ENCODE data around the gene ABCA13.

Gene ABCA13

DNA sequence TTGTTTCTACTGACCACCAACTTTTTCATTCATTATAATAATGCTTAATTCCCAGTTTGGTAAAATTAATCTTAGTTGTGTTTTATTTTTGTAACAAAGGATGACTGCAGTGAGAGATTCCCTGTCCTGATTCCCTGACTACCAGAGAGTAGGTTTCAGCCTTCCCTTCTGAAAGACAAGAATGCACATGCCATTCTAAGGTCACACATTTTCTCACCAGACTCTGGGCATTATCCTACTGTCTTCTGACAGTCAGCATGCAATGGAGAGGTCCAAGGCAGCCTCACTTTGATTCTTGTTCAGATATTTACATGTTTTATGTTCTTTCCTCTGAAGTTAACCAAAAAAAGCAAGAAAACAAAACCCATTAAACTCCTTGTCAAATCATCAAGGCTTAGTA lies 380.4 kb downstream of the ABCA13 start:
- no peak for DNase-seq

DNA sequence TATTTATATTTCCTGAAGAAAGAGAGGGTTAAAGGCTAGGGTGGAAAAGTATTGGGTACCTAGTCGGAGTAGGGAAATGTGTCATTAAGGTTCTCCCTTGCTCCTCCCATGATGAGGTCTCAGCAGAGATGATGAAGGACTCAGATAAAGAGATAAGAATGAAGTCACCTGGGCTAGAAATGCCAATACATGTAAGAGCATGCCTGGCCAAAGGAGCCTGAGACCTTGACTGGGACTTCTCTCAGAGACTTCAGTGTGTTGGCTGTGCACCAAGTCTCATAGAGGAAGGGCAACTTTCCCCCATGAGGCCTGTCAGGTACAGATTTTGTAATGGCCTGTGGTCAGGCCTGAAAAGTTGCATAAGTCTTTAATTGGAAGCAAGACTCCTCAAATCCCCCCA lies 392.1 kb downstream of the ABCA13 start:
- DNase-seq, result no peak

DNA sequence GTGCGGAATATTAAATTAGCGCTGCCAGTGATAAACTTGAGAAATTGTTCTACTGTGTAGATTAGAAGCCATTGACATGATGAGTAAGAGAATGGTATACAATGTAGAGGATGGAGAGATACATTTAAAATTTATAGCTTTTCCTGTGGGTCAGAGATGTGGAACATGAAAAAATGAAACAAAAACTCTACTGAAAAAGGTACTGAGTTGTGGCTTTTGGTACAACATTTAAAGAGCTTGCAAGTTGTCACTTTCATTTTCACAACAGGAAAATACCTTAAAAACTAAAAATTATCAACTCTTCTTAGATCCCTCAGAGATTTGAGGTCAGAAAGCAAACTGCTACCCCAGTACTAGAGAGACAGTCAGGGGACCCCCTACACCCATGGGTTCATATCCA lies 404.3 kb downstream of the ABCA13 start:
- no peak for DNase-seq

DNA sequence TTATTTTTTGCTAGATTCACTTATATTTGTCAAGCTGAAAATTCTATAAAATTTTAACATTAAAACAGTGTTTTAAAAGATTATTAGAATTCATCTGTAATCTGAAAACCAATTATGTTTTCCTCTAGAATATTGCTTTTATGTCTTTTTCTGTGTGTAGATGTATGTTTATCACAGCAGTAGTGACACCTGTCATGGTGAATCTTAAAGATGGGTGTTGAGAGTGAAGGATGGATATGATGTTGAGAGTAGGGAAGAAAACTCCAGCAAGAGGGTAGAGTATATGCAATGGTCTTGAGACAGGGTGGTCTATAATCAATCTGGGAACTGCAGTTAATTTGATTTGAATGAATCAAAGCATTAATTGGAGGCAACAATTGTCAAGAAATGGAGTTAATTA lies 416.2 kb downstream of the ABCA13 start:
- no peak for DNase-seq

DNA sequence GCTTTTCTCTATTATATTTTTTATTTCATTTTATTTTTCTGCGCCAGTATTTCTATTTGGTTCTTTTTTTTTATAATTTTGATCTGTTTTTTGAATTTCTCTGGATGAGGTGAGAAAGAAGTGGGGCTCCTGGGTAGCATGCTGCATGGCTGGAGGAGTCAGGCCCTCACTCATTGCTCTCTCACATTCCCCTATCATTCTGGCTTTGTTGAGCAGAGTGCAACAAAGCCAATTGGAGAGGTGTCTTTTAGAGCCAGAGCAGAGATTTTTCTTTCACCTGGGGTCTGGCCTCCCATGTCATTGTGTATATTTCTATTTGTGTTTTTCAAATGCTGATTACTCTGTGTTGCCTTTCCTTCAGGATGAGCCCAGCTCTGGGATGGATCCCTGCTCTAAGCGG lies 423.1 kb downstream of the ABCA13 start:
- no peak for DNase-seq

DNA sequence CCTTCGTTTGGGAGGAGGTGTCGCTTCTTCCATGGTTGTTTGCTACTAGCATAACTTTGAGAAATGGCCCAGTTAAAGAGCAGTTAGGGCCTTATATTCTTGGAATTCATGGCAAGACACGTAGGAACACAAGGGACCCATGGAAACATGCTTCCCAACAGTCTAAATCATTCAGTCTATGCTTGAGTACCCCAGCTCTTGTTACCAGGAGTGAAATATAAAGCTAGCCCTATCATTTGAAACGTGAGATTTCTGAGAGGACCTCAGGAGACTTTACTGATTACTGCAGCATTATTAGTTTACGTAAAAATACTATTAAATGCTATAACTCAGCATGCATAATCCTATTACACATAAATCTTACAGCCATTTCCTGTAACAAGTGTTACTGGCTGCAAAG lies 424.5 kb downstream of the ABCA13 start:
- no peak for DNase-seq

DNA sequence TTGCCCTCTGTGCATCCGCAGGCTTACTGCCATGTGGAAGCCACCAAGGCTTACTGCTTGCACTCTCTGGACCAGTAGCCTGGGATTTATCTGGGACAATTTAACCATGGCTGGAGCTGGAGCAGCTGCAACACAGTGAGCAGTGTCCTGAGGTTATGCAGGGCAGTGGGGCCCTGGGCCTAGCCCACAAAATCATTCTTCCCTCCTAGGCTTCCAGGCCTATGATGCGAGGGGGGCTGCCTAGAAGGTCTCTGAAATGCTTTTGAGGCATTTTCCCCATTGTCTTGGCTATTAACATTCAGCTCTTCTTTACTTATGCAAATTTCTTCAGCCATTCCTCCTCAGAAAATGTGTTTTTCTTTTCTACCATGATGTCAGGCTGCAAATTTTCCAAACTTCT lies 439.4 kb downstream of the ABCA13 start:
- no peak for DNase-seq

DNA sequence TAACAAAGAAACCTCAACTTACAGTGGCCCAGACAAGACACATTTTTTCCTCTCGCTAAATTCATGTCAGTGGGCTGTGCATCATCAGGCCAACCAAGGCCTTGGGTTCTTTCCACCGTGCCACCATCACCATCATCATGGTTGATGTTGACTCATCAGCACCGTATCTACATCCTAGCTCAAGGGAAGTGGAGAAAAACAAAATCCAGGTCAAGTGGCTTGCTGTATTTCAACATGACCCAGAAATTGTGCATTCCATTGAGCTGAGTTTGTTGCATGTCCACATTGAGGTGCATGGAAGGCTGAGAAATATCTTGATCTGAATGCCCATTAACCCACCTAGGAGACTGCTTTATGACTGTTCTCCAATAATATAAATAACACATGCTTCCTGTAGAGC lies 440.7 kb downstream of the ABCA13 start:
- DNase-seq, result no peak

DNA sequence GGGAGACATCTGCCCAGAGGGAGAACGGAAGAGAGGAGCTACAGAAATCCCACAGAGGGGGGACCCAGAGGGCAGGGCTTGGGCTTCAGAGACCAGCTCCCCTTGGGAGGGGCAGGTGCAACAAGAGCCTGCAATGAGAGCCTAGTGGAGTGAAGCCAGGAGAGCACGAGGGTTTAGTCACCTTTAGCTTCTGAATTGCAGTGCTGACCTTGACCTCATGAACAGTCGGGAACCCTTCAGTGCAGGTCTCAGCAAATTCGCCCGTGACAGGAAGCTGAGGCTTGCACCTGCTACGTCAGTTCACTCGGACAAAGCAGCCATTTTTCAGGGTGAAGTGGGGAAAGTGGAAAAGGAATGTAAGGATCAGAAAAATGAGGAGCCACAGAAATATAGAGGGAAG lies 446.2 kb downstream of the ABCA13 start:
- no peak for DNase-seq

DNA sequence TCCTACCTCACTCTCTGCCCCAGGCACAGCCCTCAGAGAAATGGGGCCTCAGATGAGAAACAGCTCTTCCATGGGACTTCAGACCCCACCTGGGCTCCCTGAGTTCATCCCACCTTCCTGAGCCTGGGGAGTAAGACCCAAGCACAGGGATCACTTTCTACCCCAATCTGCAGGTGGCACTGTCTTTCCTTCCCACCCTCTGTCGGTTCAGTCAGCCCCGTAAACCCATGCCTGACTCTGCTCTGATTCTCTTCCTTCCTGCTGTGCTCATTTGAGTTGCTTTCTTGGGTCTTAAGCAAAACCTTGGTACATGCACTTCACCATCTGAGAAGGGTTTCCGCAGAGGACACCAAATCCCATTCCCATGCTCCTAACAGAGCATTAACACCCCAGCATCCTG lies 446.7 kb downstream of the ABCA13 start:
- no peak for DNase-seq

DNA sequence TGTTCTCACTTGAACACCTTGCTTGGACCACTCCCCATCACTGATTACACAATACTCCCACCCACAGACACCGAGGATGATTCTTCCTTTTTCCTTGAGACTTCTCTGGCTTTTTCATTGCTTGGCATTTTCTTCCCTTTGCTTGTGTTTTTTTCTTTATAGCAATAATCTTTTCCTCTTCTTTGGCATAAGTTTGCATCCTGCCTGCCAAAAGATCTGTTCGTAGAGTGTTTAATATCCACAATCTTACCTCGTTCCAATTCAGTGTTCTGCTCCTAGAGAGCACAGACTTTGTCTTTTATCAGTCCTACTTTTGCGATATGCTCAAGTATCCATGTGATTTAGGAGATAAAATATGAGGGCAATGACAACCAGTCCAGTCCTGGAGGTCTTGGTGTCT lies 449.8 kb downstream of the ABCA13 start:
- no peak for DNase-seq

DNA sequence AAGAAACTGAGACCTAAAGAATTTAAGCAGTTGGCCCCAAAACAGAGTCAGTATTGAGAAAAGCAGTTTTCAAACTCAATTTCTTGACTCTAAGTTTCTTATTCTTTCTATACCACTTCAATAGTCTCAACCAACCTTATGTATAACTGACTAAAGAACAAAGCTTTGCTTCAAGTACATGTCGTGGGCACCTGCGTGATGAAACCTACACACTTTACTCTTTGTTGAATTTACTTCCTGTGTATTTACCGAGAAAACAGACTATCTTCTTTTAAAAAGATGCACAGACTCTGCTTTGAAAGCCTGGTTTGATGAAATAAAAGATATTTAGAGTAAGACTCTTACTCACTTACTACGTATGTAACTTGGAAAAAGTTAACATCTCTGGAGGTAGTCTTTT lies 455.9 kb downstream of the ABCA13 start:
- DNase-seq, result no peak

DNA sequence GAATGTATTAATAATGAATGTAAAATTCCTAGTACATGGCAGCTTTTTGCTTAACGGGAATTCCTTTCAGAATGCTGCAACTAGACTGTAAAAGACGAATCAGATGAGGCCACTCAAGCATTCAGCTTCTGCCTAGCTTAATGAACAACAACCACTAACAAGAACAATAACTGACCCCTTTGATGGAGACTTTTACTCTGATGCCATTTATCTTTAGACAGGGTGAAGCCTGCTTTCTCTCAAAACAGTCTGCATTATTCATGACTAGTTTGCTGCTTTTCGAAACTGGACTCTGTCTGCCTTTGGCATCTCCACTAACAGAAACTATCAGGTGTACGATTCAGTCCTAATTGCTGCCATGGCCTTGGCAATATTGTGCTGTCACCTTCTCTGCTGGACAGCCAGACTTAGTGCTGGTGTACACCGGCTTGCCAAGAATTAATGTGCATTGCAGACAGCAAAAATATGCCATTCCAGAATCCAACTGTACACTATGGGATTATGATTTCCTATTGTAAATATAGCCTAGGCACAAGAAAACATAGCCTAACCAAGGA lies 457.6 kb downstream of the ABCA13 start:
- DNase-seq, result no peak

DNA sequence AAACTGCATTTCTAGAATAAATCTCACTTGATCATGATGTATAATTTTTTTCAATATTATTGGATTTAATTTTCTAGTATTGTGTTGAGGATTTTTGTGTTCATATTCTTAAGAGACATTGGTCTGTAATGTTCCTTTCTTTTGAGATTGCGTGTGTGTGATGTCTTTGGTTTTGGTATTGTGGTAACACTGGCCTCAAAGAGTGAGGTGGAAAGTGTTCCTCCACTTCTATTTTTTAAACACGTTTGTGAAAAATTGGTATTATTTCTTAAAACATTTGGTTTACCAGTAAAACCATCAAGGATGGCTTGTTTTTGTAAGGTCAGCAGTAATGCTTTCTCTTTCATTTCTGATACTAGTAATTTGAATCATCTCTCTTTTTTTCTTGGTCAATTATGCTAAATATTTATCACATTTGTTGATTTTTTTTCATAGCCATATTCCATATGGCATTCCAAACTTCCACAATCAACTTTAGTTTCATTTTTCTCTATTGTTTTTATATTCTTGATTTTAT lies 462.9 kb downstream of the ABCA13 start:
- DNase-seq, result no peak

DNA sequence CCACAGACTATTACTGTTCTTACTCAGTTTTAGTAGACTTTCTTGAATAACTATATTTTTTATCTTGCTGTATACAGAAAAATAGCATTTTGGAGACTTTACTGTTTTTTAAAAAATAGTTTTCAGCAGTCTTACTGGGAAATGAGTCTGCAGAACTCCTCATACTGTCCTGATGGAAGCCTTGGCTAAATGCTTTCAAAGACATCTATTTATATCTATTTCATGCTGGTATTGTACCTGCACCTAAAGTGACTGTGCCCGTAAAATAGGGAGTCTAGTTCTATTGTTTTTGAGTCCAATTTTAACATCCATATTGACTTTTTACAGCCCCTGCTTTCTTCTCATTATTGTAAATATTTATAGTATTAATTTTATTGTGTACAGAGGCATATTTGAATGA lies 464.5 kb downstream of the ABCA13 start:
- DNase-seq, result no peak

DNA sequence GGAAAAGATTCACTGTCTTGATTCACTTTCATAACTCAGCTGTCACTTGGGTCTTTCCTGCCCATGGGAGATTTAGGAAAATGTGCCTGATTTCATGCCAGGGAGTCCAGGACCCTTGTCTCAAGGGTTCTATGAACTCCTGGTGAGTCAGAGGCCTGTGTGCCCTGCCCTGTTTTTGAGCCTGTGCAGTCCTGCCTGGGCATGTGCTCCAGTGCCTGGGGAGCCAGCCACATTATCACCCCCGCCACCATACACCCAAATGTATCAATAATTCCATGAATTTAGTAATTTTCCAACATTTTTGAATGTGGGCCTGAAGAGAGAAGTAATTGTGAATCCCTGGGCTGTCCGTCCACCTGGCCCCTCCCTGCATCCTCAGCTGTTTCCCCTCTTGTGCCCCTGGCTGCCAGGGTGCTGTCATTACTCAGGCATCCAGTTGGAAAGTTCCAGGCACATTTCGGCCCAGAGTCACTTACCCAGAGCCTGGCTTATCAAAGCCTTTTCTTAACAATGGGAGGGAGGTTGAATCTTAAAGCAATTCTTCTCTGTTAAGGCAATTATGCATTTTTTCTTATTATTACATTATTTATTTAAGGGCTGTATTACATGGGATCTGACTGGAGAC lies 465.2 kb downstream of the ABCA13 start:
- no peak for DNase-seq

DNA sequence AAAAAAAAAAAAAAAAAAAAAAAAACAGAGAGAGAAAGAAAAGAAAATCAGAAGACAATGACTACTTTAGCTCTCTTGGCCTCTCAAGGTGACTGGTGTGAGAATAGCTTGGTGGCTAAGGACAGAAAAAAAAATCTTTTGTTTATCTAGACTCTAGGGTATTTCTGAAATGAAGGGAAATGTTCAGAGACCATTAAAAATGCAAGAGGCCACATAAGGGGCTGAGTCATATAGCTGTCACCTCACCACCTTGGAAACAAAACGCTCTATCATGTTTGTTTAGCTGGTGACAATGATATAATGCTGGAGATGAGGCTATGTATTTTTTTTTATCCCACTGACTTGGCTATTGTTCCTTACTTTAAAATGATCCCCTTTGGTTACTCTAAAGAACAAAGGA lies 466.1 kb downstream of the ABCA13 start:
- DNase-seq, result no peak

DNA sequence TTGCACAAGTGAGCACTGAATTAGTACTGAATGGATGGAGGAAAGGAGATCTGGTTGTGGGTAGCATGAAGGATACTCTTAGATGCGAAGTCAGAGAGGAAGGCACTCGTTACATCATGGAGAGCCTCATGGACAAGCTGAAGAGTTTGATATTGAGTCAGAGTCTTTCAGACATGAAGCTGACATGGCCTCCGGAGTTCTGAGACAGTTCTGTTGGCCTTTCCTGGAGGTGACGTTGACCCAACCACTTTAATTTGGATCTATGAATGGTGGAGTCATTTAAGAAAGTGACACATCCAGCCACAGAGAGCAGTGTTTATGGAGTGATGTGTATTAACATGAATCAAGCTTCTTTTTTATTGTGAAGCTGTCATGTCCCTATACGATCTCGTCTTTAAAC lies 466.8 kb downstream of the ABCA13 start:
- DNase-seq, result no peak

DNA sequence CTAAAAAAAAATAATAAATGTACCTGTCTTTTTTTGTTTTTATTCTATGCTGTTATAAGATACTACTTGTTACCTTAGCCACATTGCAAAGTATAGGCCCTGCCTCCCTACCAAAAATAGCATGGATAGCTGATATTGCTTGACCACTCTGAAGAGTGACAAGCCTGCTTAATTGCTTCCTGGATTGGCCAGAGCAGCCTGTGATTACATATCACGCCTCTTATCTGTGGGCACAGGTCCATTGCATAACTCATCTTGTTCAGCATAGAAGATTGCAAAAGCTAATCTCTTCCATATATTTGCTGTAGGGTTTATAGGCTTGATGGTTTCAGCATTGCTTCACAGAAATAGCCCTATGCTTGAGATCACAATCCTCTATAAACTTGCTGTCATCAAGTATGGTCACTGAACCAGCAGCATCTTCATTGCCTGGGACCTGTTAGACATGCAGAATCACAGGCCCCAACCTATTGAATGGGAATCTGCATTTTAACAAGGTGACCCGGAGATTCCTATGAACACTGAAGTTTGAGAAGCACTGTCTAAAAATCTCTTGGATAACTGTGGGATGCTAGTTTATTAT lies 472.3 kb downstream of the ABCA13 start:
- no peak for DNase-seq

DNA sequence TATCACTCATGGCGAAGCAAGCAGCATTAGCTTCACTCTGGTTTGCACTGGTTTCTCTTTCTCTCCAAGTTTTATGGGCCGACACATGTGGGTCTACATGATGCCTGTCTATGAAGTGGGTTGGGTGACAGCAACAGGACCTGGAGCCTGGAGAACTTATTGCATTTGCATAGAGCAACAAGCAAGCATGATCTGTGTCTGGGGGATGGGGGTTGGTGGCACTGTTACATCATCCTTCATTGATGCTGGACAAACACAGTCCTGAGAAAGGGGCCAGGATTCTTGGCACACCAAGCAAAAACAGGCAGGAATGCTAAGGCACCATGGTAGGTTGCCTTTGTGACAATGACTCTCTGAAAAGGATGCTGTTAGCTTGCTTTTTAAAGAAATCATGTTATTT lies 486.9 kb downstream of the ABCA13 start:
- no peak for DNase-seq

DNA sequence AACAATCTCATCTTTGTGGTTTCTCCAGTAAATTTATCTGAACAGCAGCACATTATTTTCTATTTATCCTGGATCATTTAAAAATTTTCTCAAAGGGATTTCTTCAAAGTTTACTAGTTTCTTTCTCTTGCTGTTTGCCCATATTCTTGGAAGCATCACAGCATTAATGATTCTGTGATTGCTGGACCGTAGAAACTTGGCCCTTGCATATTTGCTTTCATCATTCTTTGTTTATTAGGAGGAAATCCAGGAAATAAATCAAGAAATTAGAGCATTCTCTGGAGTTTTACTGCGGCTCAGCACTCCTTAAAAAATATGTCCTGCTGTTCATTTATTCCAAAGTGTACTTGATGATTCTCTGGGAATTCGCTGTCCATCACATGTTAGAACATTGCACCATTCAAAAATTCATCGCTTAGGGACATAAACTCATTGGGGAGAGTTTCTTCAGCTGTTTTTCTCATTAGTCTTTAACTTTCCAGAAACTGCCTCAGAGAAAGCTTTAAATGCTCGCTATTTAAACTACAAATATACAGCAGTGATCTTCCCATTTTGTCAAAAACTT lies 489.1 kb downstream of the ABCA13 start:
- no peak for DNase-seq

DNA sequence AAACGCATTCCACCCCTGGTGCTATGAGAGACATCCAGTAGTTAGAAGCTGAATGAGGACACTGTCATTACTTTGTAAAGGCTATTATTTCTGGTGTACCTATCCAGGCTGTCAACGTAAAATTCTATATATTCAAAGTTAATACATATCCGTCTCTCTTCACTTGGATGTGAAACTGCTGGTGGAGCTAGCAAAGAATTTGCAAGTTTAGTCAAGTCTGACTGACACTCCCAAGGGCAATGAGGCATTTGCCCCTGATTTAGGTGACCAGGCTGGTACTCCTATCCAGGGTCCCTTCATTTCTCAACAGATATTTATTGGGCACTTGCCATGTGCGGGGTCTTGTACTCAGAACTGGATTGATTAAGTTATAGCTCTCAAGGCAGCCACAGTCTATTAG lies 493.0 kb downstream of the ABCA13 start:
- DNase-seq, result no peak

DNA sequence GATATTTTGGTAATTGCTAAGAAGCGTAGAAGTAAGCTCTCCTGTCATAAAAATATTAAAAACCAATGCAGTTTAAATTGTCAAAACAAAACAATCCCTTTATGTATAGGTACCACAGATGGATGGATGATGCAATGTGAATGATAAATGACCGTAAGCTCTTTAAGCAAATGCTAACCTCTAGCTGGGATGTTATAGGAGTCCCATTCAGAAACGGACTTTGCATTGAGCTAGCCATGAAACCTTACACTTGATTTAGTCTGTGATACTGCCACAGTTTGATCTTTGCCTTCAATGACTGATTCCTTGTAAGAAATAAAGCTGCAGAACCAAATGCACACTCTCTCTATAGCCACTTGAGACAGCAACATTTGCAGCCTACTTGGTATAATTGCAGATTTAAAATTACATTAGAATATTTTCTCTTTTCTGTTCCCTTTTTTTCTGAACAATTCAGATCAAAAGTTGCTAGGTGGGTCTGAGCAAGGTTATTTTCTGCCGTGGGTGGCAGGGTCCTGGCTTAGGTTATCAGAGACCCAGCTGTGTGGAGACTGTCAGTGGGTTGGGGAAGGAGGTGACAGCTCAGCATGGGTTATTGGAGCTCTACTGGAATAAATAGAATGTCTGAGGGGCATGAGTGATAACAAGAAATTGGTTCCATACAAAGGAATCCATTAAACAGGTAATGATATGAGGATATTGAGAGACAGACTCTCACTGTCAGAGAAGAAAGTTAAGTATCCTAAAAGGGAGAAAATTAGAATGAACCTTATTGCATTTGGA lies 494.3 kb downstream of the ABCA13 start:
- no peak for DNase-seq

DNA sequence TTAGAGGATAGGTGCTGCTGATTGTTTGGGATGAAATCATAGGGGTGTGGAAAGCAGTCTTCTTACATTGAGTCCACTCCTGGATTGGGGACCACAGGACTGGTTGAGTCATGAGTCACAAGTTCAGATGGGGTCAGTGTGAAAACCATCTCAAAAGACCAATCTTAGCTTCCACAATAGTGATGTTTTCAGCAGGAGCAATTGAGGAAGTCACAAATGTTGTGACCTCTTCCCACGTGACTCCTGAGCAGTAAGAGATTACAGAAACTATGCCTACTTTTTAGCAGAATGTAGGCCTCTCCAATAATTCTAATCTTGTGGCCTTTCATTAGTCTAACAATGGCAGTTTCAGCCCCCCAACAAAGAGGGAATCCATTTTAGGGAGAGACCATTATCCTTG lies 496.1 kb downstream of the ABCA13 start:
- DNase-seq, result no peak
